ENCODE results near the gene DUSP2.

Gene DUSP2

DNA sequence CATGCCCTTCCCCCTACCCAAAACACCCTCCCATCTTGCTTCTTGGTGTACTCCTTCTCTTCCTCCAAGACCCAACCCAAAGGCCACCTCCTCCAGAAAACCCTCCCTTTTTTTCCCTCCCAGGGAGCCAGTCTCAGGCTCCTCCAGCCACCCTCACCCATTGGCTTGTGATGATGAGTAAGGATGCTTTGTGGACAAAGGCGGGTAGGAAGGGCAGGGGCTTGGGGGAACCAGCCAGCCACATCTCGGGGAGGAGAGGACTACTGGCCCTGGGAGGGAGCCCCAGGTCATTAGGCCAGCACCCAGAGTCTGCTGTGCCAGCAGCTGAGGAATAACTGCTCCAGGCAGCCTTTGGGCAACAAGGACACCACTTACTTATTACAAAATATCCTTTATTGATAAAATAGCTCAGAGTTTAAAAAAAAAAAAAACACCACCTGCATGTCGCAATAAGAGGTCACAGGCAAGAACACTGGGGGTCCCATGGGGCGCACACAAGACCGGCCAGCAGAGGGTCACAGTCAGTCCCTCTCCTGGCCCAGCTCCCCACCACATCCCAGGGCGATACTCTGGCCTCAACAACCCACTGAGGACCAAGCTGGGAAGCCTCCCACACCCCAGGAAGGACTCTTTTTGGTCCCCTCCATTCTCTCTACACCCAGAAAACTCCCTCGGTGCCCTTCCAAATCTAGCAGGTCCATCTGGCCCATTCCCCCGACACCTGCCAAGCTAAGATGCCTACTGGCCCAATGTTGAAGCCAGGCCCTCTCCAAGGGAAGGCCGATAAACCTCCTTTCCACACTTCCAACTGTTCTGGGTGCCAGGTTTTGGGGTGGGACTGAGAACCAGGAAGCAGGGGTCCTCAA lies 32.5 kb downstream of the DUSP2 start:
- no peak for DNase-seq

DNA sequence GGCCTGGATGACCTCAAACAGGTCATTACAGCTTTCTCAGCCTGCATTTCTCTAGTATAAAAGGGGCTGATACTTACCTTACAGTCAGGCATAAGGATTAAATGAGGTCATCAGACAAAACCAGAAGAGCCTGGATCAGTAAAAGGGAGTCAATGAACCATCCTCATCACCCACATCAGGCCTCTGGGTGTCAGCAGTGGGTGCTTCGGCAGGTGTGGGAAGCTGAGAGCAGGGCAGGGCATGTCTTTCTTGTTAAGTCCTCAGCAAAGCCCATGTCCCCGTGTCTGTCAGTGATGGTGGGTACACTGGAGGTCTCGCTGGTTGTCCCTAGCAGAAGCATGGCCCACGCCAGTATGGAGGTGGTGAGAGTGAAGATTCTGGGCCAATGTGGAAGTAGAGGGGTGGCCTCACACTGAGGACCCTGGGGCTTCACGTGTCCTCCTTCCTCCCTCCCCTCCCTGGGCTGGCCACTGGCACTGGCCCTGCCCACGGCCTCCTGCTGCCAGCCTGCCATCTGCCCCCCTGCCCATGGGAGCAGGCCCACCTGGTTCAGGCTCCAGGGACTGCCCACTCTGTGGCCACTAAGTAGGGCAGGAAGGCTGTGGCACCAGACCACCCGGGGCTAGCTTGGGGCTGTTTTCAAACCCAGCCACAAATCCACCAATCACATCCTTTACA lies 33.3 kb downstream of the DUSP2 start:
- no peak for DNase-seq

DNA sequence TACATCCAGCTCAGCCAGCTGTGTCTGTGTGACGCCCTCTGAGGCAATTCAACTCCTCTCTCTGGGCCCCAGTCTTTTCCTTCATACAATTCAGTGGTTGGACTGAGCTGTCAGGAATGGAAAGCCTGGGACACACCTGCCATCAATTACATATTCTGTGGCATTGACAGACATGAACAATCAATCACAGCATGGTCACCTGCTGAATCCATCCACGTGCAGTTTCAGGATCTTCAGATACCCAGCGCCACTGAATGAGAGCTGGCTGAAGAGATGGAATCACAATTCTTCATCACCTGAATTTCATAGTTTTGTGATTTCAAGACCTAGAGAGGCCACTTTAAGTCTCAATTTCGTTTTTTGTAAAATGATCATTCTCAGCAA lies 34.0 kb downstream of the DUSP2 start:
- peak; percentile 78 for DNase-seq

DNA sequence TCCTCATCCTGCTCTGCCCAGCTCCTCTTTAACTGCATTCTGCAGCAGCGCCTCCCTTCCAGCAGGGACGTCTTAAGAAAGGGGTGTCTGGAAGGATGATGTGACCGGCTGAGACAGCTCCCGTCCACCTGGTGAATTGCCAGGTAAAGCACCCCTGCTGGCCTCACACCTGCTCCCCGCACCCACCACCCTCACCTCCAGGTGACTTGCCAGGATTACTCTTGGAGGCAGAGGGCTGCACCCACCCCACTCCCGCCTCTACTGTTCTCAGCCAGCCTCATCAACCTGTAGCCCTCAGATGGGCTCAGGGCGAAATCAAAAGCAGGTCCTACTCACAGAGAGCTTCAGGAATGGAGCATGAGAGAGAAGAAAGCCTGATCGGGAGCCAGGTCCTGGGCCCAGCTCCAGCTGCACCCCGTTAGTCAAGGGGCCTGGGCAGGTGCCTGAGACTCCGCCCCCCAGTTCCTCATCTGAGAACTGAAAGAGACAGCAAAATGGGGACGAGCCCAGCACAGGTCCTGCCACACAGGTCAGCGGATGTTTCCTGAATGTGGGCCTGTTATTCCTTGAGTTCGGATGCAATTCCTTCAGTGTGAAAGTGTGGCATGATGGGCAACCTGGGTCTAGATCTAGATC lies 34.5 kb downstream of the DUSP2 start:
- DNase-seq, result peak; percentile 31

DNA sequence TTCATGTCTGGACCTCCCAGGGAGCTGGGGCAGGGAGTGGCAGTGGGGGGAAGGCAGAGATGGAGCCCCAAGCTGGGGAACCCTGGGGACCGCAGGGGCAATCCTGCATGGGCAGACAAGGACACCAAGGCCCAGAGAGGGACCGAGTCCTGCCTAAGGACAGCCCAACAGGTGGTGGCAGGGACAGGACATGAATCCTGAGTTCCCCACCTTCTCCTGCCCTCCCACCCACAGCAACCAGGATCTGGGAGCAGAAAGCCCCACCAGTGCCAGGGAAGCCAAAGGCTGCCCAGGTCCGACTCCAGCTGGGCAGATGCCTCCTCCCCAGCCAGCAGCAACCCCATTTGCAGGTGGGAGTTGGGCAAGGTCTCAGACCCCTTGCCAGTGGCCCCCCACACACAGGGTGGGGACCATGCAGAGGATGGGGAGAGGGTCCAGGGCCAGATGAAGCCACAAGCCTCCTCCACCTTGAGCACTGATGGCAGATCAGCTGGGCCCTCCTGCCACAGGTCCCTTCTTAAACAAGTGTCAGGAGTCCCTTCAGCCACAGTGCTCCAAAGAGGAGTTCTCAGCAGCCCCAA lies 35.2 kb downstream of the DUSP2 start:
- DNase-seq, result no peak

DNA sequence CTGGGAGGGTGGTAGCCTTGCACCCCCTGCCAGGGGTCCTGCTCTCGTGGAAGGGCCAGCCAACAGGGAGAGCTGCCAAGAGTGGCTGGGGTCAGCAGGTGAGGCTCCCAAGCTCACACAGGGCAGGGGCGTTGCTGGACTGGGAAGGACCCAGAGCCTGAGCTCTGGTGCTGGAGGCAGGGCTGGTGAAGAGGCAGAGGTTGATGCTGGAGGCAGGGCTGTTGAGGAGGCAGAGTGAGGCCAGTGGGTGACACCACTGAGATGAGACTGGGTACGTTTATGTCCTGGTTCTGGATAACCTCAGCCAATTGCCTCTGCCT lies 35.9 kb downstream of the DUSP2 start:
- no peak for DNase-seq

DNA sequence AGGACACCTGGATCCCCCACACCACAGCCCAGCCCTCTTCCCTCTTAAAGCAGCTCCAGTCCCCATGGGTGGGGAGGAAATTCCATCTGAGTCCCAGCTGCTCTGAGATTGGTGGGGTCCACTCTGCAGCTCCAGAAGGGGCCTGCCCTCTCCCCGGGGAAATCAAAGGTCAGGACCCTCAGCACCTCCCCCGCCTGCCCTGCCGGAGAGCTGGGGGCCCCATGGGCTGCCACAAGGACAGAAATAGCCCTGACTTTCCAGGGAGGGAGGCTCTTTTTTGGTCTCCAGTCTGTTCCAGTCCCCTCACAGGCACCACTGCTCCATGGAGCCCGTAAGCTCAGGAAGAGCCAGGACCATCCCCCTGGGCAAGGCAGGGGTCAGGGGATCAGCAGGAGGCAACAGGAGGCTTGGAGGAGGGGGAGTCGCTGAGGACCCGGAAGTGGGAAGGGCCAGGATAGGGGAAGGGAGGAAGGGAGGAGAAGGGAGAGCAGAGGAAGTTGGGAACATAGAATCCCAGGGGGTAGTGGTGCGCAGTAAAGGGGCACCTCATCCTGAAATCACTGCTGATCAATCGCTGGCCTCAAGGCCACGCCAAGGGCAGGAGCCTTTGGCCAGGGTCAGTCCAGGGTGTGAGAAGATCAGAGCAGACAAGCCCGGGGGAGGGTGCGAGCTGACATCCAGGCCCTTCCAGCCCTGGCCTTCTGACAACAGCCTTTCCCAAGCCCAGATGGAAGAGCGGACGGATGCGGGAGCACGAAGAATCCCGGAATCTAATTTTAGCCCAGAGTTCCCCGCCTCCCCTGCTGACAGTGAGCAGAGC lies 36.5 kb downstream of the DUSP2 start:
- no peak for DNase-seq

DNA sequence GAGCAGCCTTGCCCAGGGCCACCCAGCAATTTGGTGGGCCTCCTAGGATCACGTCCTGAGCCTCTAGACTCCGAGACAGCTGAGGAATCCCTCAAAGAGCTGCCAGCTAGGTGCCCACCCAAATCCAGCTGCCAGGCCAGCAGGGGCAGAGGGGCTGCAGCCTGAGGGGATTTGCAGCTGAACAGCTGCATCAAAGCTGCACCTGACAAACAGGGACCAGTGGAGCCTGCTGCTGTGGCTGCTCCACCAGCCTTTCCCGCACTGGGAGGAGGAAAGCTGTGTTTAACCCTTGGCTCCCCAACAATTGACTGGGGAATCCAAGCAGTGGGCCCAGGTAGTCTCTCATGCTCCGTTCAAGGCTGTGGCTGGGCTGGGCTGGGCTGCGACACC lies 37.1 kb downstream of the DUSP2 start:
- no peak for DNase-seq

DNA sequence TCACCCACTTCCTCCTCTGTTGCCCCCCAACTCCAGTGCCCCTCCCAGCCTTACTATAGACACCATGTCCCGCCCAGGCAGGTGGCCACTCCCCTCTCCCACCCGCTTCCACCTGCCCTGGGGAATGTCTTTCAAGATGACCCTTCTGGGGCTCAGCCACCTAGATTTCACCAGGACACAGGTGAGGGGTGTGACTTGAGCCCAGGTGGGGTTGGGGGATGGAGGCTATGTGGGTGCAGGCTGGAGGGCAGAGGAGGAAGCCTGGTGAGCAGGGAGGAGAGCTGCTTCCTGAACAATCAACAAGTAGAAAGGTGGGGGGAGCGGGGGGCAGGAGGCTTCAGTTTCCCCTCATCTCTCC lies 37.6 kb downstream of the DUSP2 start:
- DNase-seq, result no peak

DNA sequence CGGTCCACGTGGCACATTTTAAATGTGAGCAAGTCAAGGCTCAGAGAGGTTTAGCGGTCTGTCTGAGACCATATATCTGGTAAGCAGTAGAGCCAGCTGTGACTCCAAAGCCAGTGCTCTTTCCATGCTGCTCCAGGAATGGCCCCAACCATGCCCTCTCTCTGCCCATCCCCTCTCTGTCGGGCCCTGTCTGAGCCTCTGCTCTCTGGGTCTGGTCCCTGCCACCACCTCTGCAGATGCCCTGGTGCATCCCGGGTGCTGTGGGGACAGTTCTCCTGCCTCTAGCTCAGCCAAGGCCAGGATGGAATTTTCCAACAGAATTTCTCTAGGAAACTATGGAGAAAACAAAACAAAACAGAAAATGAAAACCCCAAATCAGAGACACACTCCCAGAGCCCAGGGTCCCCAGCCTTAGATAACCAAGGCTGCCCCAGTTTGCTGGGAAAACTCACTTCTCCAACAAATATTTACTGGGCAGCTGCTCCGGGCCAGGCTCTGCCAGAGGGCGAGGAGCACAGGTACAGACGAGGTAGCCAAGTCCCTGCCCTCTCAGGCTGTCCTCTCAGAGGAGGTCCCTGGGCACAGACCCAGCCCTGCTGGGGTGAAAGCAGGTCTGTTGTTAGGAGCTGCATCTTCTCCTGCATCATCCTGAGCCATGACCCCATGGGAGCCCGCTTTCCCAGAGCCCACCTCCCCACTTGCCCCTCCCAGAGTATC lies 38.1 kb downstream of the DUSP2 start:
- DNase-seq, result no peak

DNA sequence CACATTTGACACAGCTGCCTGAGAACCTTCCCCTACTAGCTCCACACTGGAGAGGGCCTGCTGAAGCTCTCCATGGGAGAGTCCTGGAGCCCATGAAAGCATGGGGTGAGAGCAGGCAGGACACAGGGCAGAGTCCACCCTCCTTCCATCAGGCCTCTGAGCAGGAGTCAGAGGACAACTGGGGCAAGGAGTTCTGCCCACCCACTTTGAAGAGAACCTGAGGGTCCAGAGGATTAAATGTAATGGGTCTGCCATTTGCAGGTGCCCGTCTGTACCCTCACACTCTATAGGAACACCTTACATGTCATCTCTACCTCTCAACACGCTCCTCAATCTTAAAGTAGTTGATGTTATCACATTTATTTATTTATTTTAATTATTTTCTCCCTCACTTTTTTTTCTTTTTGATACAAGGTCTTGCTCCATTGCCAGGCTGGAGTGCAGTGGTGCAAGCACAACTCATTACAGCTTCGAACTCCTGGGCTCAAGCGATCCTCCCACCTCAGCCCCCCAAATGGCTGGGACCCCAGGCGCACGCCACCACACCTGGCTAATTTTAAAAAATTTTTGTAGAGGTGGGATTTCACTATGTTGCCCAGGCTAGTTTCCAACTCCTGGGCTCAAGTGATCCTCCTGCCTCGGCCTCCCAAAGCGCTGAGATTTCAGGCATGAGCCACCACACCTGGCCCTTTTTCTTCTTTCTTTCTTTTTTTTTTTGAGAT lies 39.1 kb downstream of the DUSP2 start:
- DNase-seq, result no peak

DNA sequence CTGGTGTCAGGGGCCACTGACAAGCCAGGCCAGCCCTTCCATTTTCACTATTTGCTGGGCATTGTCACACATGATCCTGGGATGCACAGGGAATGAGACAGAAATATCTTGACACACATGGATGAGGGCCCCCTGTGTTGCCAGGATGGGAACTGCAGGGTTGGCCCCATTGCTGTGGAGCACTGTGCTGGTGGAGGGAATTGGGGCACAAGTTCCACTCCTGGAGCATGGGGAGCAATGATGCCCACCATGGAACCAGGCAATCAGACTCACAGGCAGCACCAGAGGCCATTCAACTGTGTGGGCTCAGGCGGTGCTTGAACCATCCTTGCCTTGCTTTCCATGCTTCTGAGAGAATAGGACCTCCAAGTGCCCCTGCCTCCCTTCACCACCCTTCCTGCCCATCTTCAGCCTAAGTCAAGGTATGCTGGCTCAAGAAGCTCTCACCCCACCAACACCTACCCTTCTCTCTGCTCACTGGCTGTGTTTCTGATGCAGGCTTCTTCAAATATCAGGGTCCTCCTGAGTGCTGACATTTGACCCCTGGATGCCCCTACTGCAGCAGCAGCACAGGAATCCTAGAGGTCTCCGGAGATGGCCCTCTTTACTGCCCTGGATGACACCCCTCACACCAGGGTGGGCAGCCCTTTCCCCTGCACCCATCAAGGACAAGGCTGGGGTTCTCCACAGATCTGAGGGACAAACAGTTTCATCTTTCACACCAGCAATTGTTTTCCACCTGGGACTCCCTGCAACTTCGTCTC lies 39.9 kb downstream of the DUSP2 start:
- DNase-seq, result no peak

DNA sequence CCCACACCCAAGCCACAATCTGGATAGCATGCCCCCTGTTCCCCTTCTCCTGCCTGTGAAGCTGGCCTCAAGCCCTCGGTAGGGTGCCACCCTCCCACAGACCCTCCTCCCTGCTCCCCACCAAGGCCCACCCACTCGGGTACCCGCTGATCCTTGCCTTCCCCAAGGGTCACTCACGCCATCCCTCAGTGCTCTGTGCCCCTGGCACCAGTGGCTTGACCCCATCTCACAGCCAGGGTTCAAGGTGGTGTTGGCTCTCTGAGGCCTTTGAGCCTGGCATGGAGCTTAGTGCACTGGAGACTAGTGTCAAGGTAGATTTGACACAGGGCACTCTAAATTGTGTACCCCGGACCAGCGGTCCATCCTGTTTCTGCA lies 40.8 kb downstream of the DUSP2 start:
- DNase-seq, result no peak

DNA sequence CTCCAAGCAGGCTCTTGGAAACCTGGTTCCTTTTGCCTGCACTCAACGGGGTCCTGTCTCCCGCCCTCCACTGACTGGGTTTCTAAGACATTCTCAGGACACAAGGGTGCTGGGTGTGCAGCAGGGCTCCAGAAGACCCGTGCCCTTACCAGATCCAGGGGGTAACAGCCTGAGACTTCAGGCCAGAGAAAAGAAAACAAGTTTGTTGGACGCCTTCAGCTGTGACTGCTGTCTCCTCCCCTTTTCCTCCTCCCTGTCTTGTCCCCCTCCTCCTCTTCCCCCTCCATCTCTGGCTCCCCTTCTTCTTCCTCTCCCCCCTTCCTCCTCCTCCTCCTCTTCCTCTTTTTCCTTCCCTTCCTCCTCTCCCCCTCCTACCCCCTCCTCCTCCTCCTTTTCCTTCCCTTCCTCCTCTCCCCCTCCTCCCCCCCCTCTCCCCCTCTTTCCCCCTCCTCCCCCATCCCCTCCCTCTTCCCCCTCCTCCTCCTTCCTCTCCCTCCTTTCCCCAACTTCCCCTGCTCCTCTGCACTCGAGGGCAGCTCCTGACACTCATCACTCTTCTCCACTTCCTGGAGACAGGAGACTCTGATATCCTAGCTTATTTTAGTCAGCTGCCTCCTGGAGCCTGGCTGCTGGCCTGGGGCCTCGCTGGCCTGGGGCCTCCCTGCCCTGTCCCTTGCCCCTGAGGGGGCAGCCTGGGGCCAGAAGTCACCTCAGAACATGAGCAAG lies 41.3 kb downstream of the DUSP2 start:
- no peak for DNase-seq

DNA sequence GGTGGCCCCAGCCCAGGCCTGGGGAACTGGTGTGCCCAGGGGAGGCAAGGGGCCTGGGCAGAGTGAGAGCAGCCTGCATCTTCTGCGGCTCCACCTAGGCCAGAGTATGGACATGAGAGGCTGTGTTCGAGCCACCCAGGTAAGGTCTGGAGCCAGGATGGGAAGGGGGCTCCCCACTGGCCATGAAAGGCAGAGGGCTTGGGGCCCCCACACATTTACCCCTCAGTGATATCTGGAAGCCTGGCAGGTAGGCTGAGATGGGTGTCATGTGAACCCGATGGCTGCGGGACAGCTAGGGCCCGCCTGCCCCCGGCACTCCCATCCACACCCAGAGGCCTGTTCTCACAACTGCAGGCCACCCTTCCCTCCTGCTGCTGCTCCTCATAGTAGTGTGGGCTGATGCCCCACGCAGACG lies 42.0 kb downstream of the DUSP2 start:
- no peak for DNase-seq

DNA sequence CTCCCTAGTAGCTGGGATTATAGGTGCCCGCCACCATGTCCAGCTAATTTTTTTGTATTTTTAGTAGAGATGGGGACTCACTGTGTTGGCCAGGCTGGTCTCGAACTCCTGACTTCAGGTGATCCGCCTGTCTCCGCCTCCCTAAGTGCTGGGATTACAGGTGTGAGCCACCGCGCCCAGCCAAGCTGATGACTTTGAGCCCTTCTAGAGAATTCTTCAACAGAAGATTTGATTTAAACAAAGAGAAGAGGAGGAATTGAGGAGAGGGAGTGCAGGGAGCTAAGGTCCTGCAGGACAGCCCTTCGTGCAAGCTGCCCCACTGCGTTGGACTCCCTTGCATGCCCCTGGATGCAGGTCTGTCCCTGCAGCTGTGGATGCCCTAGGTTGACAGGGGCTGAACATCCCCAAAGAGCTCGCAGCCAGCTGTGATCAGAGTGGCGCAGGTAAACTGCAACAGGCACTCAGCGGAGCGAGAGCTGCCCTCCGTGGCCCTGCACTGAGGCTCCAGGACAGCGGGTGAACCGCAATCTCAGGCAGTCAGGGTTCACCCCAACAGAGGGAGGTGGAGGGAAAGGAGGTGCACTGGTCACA lies 42.5 kb downstream of the DUSP2 start:
- no peak for DNase-seq

DNA sequence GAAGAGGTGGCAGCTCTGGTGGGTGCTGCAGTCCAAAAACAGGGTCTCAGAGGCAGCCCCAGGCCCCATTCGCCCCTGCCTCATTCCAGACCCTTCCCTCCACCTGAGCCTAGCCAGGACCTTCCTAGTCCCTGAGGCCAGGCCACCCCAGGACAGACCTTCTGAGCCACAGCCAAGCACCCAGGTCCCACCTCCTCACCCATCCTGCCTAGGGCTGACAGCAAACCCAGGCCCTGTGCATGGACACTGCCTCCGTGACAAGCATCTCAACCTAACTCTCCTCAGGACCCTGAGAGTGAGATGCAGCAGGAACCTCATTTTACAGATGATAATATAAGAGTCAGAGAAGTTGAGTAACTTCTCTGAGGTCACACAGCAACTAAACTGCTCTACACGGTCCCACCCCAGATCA lies 44.3 kb downstream of the DUSP2 start:
- DNase-seq, result no peak

DNA sequence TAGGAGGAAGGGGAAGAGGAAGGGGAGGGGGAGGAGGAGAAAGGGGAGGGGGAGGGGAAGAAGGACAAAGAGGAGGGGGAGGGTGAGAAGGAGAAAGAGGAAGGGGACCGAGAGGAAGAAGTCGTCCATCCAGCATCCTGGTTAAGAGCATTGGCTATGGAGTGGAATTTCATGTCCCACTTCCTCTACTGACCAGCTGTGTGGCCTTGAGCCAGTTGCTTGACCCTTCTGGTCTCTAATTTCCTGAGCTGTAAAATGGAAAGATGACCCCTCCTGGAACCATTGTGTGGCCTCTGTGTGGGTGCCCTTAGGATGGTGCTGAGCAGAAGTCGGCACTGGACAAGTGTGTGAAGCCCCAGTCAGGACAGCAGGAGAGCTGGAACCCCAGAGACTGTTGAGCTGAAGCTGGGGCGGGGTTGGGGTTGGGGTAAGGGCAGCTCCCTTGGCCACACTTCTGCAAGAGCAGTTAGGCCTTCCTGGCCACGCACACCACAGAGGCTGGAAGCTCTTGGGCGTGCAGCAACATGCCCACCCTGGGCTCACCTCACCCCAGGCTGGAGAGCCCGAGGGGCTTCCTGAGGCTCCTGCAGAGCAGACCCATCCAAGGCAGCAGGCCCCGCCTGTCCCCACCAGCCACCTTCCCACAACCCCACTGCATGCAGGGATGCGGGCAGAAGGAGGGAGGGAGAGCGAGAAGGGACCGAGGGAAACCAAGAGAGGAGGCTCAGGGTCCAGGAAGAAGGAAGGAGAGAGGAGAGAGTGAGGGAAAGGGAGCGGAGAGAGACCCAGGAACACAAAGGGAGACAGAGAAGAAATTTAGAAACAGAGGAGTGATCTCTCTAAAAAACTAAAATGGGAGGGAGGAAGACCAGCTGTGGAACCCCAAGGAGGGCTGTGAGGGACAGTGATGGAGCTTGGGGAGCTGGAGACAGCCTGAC lies 45.1 kb downstream of the DUSP2 start:
- peak; percentile 27 for DNase-seq

All from NCI-H146 (cell line).